ENCODE results near the gene MIX23.
"Not testable (repeated sequence)": the region's sequence is repeated elsewhere in the genome, so short reads cannot be mapped to it uniquely, and the experiment has no call there.

Gene MIX23

GRCh38 chr3:122392868-122393844 lies 10.1 kb upstream of the MIX23 start:
- in situ Hi-C loops (cut with MboI; ENCODE audit: low sequenced_read_pairs): no loop called here

GRCh38 chr3:122391681-122392446 lies 8.8 kb upstream of the MIX23 start:
- in situ Hi-C loops (cut with MboI; ENCODE audit: low sequenced_read_pairs): no loop called here

- in situ Hi-C loops (cut with MboI; ENCODE audit: low sequenced_read_pairs): no loop called here
Measured at GRCh38 chr3:122390665-122391064, 7.6 kb upstream of the MIX23 start.

GRCh38 chr3:122389892-122390291 lies 6.9 kb upstream of the MIX23 start:
- in situ Hi-C loops (cut with MboI; ENCODE audit: low sequenced_read_pairs): no loop called here

GRCh38 chr3:122389197-122389596 lies 6.2 kb upstream of the MIX23 start:
- in situ Hi-C loops (cut with MboI; ENCODE audit: low sequenced_read_pairs): no loop called here

GRCh38 chr3:122387709-122388108 lies 4.7 kb upstream of the MIX23 start:
- in situ Hi-C loops (cut with MboI; ENCODE audit: low sequenced_read_pairs): no loop called here

GRCh38 chr3:122383771-122384697 lies 1.0 kb upstream of the MIX23 start, which contains the start of gene FAM162A:
Gene FAM162A, plus strand, starts transcription at chr3:122384182. Its CDS starts 84 bp downstream, at chr3:122384266.
- in situ Hi-C loops (cut with MboI; ENCODE audit: low sequenced_read_pairs): no loop called here

- in situ Hi-C loops (cut with MboI; ENCODE audit: low sequenced_read_pairs): no loop called here
Measured at GRCh38 chr3:122377975-122378374, 5.1 kb downstream of the MIX23 start.

GRCh38 chr3:122374034-122374433 lies 9.0 kb downstream of the MIX23 start:
- in situ Hi-C loops (cut with MboI; ENCODE audit: low sequenced_read_pairs): no loop called here

GRCh38 chr3:122366379-122366749 lies 16.7 kb downstream of the MIX23 start:
- in situ Hi-C loops (cut with MboI; ENCODE audit: low sequenced_read_pairs): no loop called here

- in situ Hi-C loops (cut with MboI; ENCODE audit: low sequenced_read_pairs): not testable (repeated sequence)
Measured at GRCh38 chr3:122365582-122366378, 17.3 kb downstream of the MIX23 start.

GRCh38 chr3:122365073-122365472 lies 18.0 kb downstream of the MIX23 start:
- in situ Hi-C loops (cut with MboI; ENCODE audit: low sequenced_read_pairs): no loop called here

GRCh38 chr3:122364490-122364889 lies 18.5 kb downstream of the MIX23 start:
- in situ Hi-C loops (cut with MboI; ENCODE audit: low sequenced_read_pairs): no loop called here

GRCh38 chr3:122362026-122362425 lies 21.0 kb downstream of the MIX23 start:
- in situ Hi-C loops (cut with MboI; ENCODE audit: low sequenced_read_pairs): no loop called here

GRCh38 chr3:122358703-122359032 lies 24.4 kb downstream of the MIX23 start:
- in situ Hi-C loops (cut with MboI; ENCODE audit: low sequenced_read_pairs): no loop called here

GRCh38 chr3:122357828-122358702 lies 25.0 kb downstream of the MIX23 start:
- in situ Hi-C loops (cut with MboI; ENCODE audit: low sequenced_read_pairs): no loop called here

GRCh38 chr3:122356402-122356801 lies 26.6 kb downstream of the MIX23 start:
- in situ Hi-C loops (cut with MboI; ENCODE audit: low sequenced_read_pairs): no loop called here

GRCh38 chr3:122355612-122356011 lies 27.4 kb downstream of the MIX23 start:
- in situ Hi-C loops (cut with MboI; ENCODE audit: low sequenced_read_pairs): no loop called here

- in situ Hi-C loops (cut with MboI; ENCODE audit: low sequenced_read_pairs): no loop called here
Measured at GRCh38 chr3:122353893-122354401, 29.1 kb downstream of the MIX23 start.

All from hTERT RPE-1 (cell line).